HG03064 (cell line): ENCODE measurements around the gene DCAF17.
"Not testable (repeated sequence)": the region's sequence is repeated elsewhere in the genome, so short reads cannot be mapped to it uniquely, and the experiment has no call there.

Experiments
- ATAC-seq: cut with Tn5 transposase; IDR thresholded peaks from one replicate; pipeline ENCODE4 v1.9.1; 2021; ENCODE audit warnings: low read depth; ENCODE audit not compliant: unreplicated experiment

Gene DCAF17

GRCh38 chr2:171447675-171448074 lies 13.6 kb downstream of the DCAF17 start:
- no peak for ATAC-seq

- ATAC-seq, result no peak
These were observed 17.0 kb downstream of the DCAF17 start for GRCh38 chr2:171451074-171451473.

DNA sequence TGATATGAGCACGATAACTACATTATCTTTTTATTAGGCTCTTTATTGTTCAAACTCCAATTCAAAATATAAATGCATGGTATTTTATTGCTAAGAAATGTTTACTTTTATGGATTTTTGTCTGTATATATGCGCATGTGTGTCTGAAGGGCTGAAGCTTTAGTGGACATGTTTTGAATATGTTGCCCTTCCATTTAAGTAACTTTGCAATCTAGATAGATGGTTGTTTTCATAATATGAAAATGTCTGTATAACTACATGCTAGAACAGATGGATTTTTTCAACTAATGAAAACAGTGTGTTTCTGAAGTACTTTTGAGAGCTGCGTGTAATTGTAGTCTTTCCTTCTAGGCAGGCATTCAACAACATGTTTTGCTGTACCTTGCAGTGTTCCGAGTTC lies 18.7 kb downstream of the DCAF17 start:
- ATAC-seq, result no peak

- ATAC-seq, result no peak
These were observed 25.5 kb downstream of the DCAF17 start for GRCh38 chr2:171459498-171459897.

- ATAC-seq, result no peak
These were observed 26.5 kb downstream of the DCAF17 start for GRCh38 chr2:171460537-171460936.

DNA sequence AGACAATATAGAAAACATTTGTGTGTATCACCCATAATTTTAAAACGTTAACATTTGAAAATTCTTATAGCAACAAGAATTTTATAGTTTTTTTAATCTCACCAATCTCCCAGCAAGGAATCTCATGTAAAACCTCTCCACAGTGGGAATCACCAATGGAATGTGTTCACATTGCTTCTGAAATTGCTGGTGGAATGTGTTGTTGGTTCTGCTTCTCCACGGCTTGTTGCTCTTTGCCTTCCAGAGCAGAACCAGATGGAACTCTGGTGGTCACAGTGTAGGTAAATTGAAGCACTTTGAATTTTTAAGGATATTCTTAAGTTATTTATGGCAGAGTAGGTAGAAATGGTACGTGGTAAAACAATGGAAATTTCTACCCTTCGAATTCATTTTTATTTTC lies 35.1 kb downstream of the DCAF17 start:
- ATAC-seq, result no peak

DNA sequence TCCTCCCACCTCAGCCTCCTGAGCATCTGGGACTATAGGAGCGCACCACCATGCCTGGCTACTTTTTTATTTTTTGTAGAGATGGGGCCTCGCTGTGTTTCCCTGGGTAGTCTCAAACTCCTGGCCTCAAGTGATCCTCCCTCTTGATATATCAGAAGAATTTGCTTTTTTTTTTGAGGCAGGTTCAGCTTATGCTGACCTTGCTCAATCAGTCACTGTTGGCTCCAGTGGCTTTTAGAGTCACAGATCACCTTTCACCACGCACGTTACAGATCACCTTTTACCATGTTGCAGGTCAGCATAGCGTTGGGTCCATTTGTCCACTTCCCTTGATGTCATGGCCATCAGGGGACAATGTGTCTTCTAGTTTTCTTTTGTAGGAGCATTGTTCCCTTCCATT lies 36.1 kb downstream of the DCAF17 start:
- no peak for ATAC-seq

GRCh38 chr2:171475979-171476378 lies 42.0 kb downstream of the DCAF17 start:
- ATAC-seq, result no peak

DNA sequence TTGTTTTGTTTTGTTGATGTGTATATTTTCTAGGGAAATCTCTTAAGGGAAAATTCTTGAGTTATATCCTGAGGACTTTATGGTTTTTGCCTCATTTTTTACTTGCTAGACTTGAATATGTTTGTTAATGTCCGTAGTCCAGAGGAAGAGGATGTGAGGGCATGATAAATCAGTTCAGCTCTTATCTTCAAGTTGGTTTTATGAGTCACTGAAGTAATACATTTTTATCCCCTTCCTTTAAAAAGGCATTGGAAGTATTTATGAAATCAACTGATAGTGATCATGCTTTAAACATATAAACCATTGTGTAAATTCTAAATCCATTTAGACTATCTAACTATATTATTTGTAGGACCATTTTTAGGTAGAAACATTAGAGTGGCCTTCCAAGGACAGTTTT lies 44.3 kb downstream of the DCAF17 start:
- ATAC-seq, result no peak

DNA sequence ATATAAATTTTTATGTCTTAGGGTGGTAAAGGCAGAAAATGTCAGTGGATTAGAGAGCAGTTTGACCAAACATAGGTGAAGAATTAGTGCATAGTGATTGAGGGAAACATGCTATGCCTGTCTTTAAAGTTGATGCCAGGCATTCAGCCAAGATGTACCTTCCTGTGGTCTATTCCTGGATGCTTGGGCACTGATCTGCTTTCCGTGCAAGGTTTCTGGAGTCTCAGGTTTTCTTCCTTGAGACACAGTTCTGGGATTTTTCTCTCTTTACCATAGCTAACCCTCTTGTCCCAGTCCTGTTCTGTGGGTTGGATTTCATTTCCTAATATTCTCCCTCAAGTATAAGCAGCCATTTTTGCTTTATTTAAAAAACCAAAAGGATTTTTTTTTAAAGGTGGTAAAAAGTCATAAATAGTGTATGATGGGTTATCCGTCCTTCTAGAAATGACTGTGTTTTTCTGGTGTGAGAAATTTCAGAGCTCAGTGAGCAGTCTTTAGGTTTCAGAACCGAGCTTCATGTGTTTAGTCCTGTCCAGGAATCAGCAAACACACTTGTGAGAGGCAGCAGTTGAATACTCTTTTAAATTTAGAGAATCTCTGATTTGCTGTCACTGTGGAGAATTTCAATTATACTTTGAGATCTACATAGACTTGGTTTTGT lies 45.3 kb downstream of the DCAF17 start:
- ATAC-seq, result peak; percentile 77

GRCh38 chr2:171480908-171481307 lies 46.9 kb downstream of the DCAF17 start:
- no peak for ATAC-seq

DNA sequence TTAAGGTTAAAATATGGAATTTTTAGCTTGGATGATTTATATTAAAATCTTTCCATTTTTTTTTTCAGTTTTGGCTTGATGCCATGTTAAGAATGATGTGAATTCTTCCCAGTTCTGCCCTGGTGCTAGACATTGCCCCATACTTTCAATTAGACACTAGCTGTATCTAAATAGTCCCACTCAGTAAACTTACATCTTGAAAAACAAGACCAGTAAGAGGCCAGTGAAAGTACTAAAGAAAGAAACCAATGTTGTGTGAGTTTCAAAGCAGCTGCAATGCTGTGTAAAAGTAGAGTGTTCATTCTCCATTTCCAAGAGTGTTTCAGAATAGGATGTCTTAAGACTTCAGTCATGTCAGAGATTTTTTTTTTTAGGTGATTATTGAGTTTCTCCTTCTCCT lies 48.3 kb downstream of the DCAF17 start:
- ATAC-seq, result no peak

DNA sequence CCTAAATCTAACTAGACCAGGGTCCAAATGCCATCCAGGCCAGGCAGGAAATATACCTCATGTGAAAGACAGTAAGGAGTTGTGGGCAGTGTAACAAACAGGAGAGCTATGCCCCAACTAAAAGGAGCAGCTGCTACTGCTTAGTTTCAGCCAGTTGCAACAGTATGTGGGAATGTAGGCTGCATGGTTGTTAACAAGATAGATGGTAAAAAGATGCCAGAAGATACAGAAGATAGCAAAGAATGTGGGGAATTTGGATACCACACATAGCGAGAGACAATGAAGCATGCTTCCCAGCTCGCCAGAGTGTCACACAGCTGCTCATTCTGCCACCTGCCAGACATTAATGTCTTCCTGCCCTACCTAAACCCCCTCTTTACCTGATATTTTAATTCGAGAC lies 48.9 kb downstream of the DCAF17 start:
- no peak for ATAC-seq

- no peak for ATAC-seq
These were observed 49.8 kb downstream of the DCAF17 start for GRCh38 chr2:171483793-171484192.

GRCh38 chr2:171485116-171485515 lies 51.1 kb downstream of the DCAF17 start:
- ATAC-seq, result no peak

- ATAC-seq, result no peak
These were observed 53.2 kb downstream of the DCAF17 start for GRCh38 chr2:171487201-171487600.

- no peak for ATAC-seq
These were observed 53.8 kb downstream of the DCAF17 start for GRCh38 chr2:171487803-171488259.

DNA sequence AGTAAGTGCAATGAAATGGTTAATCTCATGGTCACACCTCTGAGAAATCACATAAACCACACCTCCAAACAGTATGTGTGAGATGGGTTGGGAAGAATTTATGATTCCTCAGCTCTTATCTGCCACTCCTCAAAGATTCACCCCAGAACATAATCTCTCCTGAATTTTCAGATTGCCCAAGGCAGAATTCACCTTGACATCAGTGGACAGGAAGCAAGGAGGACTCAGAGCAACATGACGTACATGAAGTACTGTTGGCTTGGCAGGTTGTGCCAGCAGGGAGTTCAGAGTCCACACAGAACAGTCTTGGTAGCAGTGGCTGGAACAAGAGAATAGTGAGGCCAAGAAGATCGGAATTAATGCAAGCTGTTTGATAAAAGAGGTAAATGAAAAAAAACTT lies 56.6 kb downstream of the DCAF17 start:
- ATAC-seq, result no peak

DNA sequence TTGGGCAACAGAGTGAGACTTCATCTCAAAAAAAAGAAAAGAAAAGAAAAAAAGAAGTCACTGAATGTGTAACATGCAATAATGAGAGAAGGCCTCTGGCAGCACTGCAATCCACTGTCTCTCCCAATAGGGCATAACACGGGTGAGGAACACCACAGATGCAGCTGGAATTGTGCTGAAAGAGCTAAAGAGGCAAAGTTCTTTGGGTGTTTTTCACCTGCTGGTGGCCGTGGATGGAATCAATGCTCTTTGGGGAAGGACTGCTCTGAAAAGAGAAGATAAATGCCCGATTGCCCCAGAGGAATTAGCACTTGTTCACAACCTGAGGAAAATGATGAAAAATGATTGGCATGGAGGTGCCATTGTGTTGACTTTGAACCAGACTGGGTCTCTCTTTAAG lies 57.3 kb downstream of the DCAF17 start:
- ATAC-seq, result no peak

DNA sequence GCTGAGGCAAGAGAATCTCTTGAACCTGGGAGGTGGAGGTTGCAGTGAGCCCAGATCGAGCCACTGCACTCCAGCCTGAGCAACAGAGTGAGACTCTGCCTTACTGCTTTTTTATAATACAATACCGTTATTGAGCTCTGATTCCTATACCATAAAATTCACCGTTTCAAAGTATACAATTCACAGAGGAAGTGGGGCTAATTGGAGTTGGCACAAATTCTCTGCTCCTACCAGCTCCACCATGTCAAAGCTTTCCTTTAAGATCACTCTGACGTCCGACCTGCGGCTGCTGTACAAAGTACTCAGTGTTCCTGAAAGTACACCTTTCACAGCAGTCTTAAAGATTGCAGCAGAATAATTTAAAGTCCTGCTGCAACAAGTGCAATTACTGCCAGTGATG lies 58.6 kb downstream of the DCAF17 start:
- no peak for ATAC-seq

DNA sequence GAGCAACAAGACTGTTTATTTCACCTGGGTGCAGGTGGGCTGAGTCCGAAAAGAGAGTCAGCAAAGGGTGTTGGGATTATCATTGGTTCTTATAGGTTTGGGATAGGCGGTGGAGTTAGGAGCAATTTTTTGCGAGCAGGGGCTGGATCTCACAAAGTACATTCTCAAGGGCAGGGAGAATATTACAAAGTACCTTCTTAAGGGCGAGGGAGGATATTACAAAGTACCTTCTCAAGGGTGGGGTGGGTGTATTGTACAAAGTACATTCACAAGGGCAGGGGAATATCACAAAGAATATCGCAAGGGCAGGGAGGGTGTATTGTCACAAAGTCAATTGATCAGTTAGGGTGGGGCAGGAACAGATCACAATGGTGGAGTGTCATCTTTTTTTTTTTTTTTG lies 63.6 kb downstream of the DCAF17 start:
- not testable (repeated sequence) for ATAC-seq

DNA sequence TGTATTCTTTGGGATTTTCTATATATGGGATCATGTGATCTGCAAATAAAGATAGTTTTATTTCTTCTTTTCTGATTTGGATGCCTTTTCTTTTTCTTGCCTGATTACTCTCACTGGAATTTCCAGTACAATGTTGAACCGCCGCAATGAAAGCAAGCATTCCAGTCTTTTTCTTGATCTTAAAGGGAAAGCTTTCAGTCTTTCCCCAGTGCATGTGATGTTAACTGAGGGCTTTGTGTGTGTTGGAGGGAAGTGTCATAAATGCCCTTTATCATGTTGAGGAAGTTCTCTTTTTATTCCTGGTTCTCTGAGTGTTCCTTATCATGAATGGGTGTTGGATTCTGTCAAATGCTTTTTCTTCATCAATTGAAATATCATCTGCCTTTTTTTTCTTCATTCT lies 71.3 kb downstream of the DCAF17 start:
- ATAC-seq, result no peak
